NCI-H82 treated with DMSO at 0.1 percent for 48 hours (cell line): ENCODE measurements around the gene ANKS3.
A peak's percentile ranks its signal among the peaks of the same experiment; 100 is the strongest.
"Not testable (repeated sequence)": the region's sequence is repeated elsewhere in the genome, so short reads cannot be mapped to it uniquely, and the experiment has no call there.

Experiments used
- DNase-seq: peaks from one replicate; lab custom pipeline; 2025; ENCODE audit not compliant: unreplicated experiment; lab: John Stamatoyannopoulos, UW

The ANKS3 gene

DNA sequence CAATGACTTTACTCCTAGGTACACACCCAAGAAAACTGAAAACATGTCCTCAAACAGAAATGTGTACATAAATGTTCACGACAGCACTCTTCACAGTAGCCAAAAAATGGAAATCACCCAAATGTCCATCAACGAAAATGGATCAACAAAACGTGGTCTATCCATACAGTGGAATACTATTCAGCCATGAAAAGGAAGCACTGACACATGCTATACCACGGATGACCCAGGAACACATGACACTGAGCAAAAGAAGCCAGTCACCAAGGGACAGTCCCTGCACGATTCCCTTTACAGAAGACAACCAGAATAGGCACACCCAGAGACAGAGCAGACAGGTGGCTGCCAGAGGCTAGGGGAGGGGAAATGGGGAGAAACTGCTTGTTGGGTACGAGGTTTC is 21.6 kb upstream of the ANKS3 start:
- DNase-seq = no peak

DNA sequence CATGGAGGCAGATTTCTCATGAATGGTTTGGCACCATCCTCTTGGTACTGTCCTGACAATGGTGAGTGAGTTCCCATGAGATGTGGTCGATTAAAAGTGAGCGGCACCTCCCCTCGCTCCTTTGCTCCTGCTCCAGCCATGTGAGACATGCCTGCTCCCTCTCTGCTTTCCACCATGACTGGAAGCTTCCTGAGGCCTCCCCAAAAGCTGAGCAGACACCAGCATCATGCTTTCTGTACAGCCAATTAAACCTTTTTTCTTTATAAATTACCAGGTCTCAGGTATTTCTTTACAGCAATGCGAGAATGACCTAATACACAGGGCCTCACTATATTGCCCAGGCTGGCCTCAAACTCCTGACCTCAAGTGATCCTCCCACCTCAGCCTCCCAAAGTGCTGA is 20.8 kb upstream of the ANKS3 start:
- DNase-seq = no peak

DNA sequence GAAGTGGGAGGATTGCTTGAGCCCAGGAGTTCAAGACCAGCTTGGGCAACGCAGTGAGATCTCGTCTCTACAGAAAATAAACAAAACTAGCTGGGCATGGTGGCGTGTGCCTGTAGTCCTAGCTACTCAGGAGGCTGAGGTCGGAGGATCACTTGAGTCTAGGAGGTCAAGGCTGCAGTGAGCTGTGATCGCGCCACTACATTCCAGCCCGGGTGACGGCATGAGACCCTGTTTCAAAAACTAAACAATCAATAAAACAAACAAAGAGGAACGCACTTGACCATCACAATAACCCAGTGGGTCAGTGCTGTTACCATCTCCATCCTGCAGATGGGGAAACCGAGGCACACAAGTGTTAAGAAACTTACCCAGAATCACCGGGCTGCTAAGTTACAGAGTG is 19.2 kb upstream of the ANKS3 start:
- DNase-seq = no peak

DNA sequence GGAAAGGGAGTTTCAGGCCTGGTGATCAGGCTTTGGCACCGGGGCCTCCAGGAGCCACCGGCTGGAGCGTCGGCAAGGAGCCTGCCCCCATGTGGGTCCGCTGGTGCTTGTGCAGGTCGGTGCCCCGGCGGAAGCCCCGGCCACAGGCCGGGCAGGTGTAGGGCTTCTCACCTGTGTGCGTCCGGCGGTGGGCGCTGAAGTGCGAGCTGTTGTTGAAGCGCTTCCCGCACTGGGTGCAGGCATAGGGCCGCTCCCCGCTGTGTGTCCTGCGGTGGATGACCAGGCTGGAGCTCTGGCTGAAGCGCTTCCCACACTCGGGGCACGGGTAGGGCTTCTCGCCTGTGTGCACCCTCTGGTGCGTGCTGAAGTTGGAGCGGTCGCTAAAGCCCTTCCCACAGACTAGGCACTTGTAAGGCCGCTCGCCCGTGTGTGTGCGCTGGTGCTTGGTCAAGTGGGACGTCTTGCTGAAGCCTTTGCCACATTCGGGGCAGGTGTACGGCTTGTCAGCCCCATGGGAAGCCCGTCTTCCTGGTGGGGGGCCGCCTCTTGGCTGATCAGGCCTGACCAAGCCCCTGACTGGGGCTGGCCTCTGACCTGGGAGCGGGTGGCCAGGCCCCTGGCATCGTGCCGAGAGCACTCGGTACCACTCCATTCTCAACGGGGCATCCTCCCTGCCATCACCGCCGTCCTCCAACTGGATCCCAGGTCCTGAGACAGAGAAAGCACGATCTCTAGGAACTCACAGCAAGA is 18.5 kb upstream of the ANKS3 start:
- no peak for DNase-seq

DNA sequence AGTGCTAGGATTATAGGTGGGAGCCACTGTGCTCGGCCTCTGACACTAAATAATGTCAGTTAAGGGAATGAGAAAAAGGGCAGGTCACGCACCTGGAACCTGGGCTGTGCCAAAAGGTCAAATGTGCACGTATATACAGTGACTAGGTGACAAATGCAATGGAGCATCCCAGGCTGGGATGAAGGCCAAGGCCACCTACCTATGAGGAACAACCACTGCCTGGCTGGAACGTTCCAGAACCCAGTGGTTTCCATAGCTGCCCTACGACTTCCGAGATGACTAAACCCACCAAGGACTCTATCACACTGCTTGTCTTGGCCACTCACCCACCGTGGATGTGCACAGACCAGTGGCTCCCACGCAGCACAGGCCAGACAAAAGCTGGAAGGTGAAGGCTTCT is 16.8 kb upstream of the ANKS3 start:
- DNase-seq = no peak

DNA sequence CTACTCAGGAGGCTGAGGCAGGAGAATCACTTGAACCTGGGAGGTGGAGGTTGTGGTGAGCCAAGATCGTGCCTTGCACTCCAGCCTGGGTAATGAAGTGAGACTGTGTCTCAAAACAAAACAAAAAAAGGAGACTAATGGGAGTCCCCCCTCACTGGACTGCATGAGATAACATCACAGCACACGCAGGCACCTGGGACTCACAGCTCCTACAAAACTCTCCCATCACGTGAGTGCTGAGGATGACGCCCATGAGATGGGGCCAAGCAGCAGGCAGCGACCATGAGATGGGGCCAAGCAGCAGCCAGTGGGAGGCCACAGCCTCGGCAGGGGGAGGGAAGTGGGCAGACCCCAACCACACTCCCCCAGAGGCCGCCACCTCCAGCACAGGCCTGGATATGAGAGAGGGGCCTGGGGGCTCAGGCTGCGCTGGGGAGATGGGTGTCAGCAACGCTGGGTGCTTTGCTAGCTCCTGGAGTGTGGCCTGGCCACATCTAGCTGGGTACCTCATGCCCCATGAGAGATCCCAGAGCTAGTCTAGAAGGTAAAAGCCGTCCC is 15.7 kb upstream of the ANKS3 start:
- DNase-seq = no peak

DNA sequence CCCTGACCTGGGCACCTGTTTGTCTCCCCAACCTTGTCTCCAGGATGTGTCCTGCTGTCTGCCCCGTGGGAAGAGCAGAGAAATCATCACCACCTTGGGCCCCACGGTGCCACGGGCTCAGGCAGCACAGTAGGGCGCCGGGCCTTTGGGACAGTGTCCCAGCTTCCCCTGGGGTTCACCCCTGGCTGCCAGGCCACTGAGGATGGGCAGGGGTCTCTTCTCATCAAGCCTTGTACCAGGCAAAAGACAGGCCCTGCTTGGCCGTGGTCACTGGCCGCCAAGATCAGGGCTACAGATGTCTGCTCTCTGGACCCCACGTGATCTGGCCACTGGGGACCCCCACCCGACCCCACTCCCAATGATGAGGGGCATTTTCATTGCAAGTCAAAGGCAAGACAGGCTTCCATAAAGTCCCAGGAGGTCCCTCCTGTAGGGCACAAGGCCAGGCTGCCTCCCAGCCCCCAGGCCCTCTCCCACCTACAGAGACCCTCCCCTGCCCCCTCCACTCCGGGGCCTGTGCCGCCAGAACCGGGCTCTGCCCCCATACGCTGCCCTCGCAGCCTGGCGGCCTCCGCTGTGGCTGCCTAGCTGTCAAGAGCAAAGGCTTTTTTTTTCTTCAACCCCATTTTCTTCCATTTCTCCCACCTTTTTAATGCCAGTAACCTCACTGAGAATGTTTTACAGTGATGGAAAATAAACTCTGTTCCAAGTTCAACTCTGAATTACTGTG is 14.8 kb upstream of the ANKS3 start:
- no peak for DNase-seq

DNA sequence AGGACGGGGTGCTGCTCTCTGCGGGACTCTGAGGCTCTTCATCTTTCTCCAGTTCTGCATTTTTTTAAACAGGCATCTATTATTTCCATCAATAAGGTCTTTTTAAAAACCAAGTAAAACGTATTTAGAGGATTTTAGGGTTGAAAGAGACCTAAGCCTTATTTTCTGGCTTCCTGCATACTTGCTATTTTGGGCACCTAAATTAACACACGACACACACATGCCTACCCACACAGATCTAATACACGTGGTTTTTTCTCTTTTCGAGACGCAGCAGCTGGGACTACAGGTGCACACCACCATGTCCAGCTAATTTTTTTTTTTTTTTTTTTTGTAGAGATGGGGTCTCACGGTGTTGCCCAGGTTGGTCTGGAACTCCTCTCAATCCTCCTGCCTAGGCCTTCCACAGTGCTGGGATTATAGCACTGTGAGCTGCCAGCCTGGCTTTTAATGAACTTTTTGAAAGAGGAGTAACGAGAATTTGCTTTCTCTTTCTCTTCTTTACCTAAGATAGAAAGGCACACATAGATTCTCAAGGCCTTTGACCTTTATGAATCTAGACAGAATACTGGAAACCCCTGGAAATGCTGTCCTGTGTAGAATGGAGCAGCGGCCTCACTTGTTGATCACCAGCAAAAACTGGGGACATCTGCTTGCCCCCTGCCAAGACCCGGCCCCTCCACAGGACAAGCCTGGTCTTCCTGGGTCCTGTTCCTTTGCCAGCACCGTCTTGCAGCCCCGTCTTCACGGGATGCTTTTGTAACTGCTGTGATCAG is 14.0 kb upstream of the ANKS3 start:
- no peak for DNase-seq

DNA sequence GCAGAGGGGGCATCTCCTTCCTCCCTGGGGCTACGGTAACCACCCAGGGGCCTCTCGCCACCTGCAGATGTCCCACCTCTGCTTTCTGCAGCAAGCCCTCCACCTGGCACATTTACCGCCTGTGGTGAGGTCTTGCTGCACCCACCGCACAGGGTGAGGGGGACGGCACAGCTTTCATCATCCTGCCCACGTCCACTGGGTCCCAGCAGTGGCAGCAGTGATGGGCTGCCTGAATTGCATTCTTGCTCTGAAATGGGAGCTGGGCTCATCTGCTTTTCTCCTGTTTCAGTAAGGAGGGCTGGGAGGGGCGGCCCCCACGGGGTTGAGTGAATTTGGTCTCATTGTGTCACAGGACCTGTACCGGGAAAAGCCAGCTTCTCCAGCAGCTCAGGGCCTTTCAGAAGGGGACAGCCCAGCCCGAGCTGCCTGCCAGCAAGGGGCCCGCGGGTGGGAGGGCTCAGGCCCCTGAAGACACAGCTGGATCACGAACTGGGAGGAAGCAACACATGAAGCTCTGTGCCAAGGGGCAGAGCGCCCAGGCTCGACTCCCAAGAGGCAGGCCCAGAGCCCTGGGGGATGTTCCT is 13.0 kb upstream of the ANKS3 start:
- no peak for DNase-seq

DNA sequence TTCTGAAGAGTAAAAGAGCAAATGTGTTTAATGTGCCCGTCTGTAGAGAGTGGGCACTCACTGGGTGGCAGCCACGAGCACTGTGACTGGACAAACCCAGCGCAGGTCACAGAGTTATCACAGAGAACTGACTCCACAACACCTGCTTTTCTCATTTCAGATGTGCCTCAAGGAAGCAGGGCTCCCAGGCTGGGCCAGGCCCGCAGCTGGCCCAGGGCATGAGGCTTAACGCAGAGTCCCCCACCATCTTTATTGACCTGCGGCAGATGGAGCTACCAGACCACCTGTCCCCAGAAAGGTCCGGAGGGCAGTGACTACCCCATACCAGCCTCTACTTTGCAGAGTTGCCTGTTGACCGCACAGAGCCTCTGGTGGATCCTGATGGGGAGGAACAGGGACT is 12.1 kb upstream of the ANKS3 start:
- DNase-seq = no peak

DNA sequence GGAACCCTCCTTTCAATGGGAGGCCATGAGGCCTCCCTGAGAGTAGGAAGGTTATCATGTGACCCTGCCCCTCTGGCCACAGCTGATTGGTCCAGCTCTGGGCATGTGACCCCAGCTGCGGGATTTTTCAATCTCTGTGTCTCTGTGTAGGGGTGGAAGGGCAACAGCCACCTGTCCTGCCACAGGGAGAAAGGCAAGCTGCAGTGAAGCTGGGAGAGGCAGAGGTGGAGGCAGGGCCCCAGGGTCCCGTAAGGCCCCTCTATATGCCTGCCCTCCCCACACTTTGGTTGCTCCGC is 11.2 kb upstream of the ANKS3 start:
- DNase-seq = no peak

DNA sequence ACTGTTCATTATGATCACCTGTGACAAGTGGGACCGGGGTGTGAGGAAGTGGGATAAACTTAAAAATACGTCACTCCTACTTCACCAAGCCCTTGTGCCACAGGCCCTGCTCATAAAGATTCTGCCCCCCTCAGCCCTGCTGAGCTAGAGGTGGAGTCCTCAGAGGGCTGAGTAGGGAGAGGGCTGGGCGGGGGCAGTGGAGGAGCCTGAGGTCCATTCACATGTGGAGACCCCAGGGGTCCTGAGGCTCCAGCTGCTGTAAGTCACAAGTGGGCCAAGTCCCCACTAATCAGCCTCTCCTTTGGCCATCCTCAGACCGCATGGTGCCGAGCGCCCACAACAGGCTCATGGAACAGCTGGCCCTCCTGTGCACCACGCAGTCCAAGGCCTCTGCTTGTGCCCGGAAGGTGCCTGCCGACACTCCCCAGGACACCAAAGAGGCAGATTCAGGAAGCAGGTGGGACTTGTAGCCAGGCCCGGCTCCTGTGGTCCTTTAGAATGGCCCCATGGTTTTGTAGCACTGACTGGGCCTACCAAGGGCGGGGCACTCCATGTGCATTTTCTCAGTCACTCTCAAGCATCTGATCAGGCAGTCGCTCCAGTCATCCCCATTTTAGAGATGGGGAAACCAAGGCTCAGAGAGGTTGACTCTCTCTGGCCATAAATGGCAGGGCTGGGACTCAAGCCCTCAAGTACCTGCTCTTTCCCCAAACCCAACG is 10.6 kb upstream of the ANKS3 start:
- no peak for DNase-seq

DNA sequence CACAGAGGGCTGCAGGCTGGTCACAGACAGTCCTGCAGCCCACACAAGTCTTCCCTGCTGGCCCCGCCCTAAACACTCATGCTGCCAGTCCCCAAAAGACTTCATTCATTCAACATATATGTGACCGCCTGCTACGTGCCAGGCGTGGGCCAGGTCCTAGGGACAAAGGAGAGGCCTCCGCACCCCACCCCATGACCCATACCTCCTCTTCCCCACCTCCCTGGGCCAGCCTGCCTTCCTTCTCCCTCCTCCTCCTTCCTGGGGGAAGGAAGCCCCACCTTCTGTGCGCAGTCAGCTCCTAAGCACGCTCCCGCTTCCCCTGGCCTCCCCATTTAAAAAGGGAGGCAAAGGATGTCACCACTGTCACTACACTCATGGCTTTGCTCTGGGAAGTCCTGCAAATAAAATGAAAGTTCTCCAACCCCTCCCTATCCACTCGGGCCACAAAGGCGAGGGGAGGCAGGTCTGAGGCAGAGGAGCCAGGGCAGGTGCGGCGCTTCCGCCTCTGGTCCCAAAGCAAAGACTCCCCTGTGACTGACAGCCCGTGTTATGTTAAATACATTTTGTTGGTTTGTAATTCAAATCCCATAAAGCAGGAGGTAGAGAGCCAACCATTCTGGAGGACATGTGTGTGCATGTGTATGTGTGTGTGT is 9.3 kb upstream of the ANKS3 start:
- DNase-seq = no peak

DNA sequence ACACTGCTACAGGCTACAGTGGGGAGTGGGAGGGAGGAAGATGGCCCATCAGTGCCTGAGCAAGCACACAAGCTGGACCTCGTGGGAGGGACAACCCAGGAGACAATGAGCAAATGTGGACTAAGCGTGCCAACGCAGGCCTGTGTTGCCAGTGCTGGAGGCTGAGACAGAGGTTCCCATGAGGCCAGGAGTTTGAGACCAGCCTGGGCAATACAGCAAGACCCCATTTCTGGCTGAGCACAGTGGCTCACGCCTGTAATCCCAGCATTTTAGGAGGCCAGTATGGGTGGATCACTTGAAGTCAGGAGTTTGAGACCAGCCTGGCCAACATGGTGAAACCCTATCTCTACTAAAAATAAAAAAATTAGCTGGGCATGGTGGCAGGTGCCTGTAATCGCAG is 4.3 kb upstream of the ANKS3 start:
- DNase-seq = not testable (repeated sequence)

DNA sequence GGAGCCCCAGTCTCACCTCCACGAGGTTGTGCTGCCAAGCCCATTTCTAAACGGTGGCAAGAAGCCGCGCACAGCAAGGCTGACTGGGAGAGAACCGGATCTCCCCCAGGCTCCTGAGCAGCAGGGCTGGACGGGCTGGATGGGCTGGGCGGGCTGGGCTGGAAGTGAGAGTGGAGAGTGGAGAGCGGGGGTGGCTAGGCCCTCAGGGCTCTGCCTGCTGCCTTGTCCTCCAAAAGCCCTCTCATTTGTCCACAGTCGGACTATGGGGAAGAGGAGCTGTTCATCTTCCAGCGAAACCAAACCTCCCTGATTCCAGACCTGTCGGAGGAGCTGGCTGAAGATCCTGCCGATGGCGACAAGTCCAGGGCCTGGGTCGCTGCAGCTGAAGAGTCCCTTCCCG is 3.5 kb upstream of the ANKS3 start:
- no peak for DNase-seq

DNA sequence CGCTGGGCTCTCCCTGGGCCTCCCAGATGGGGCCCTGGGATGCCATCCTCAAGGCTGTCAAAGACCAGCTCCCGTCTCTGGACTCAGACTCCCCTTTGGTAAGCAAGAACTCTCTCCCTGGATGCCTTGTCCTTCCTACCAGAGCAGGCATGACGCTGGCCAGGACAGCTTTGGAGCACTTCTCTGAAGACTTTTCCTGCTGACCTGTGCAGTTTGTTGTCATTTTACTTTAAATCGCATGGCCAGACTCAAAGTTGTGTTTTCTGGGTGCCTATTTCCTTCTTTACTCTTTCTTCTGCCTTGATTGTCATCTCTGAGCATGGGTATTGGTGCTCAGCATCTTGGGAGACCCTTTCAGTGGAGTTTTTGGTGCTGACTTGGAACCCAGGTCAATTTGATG is 2.5 kb upstream of the ANKS3 start:
- no peak for DNase-seq

DNA sequence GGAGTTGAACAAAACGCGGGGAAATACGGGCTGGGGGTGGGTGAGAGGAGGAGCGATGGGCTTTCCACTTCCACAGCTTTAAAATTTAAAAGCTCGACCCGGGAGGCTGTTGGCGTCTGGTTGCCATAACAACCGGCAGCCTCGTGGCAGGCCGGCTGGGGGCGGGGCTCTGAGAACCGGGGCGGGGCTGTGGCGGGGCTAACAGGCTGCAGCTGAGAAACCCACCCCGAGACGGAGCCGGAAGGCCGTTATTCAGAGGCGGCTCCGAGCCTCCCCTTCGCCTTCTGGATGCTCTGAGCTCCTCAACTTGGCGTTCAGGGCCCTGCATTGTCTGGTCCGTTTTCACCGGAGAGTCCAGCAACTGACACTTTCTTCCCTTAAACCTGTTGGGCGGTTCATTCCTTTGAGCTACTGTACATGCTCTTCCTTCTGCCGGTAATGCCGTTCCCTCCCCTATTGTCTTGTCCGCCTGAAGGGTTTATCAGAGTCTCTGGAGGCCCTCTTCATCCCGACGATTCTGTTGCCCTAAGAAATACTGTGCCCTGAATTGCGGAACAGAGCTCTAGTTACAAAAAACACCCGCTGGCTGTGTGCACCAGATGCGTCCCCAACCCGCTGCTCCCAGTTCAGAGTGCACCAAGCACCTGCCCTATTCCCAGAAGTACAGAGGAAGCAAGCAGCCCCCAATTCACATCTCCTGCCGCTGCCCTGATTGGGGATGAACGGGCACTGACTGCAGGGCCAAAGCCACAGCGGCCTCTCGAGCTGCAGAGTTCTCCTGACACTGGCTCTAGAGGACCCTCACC is 862 bp upstream of the ANKS3 start:
- peak; percentile 26 for DNase-seq

DNA sequence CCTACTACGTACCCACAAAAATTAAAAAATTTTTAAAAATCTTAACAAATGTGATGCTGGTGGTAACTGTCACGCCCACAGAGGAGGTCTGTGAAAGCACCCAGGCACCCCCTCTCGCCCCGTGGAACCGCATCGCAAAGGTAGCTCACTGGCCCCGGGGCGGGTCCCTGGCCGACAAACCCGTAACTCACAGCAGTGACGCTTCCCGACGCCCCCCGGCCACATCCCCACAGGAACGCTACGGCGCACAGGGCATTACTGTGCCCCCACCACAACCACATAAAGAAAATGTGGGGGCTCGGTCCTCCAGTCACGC is 366 bp downstream of the ANKS3 start:
- DNase-seq = no peak

DNA sequence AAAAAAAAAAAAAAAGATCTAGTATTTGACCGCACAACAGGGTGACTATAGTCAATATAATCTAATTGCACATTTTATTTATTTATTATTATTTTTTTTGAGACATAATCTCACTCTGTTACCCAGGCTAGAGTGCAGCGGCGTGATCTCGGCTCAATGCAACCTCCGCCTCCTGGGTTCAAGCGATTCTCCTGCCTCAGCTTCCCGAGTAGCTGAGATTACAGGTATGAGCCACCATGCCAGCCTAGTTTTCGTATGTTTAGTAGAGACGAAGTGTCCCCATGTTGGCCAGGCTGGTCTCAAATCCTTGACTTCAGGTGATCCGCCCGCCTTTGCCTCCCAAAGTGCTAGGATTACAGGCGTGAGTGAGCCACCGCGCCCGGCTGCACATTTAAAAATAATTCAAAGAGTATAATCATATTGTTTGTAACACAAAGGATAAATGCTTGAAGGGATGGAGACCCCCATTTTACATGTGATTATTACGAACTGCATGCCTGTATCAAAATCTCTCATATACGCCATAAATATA is 794 bp downstream of the ANKS3 start:
- DNase-seq = no peak

DNA sequence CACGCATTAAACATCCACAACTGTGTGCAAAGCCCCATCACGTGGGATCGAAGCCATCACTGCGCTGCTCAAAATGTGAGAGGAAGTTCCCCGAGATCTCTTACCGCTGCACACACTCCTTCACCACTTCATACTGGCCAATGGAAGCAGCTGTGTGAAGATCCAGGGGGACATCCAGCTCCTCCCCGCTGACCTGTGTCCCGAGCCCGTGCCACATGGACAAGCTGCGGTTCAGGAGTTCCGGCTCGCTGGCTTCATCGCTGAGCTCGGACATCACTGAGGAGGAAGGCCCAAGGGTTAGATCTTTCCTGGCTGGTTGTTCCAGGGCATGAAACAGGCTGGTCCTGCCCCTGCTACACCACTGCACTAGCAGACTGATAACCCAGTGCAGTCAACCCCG is 4.2 kb downstream of the ANKS3 start:
- no peak for DNase-seq
